ENCODE data around the gene HMGN2.

DNA sequence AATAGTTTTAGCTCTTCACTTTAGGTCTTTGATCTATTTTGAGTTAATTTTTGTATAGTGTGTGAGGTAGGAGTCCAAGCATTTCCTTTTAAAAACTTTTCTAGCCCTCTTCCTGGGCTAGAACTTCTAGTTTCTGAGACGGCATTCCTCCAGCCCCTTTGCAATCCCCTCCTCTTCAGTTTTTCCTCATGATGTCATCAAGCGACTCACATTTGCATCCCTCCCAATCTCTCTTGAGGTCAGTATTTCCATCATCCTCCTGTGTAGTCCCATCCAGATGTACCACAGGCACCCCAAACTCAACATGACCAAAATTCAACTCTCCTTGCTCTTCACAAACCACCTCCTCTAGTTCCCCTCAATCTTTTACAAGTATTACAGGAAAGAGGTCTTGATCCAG lies 10.7 kb downstream of the HMGN2 start:
- TF ChIP-seq, protein P1, sequence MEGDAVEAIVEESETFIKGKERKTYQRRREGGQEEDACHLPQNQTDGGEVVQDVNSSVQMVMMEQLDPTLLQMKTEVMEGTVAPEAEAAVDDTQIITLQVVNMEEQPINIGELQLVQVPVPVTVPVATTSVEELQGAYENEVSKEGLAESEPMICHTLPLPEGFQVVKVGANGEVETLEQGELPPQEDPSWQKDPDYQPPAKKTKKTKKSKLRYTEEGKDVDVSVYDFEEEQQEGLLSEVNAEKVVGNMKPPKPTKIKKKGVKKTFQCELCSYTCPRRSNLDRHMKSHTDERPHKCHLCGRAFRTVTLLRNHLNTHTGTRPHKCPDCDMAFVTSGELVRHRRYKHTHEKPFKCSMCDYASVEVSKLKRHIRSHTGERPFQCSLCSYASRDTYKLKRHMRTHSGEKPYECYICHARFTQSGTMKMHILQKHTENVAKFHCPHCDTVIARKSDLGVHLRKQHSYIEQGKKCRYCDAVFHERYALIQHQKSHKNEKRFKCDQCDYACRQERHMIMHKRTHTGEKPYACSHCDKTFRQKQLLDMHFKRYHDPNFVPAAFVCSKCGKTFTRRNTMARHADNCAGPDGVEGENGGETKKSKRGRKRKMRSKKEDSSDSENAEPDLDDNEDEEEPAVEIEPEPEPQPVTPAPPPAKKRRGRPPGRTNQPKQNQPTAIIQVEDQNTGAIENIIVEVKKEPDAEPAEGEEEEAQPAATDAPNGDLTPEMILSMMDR (conservative IDR thresholded peaks at IDR 0.05; ENCODE audit: low read depth, low read length): no peak
- TF ChIP-seq EZH2 (IDR thresholded peaks at IDR 0.05; ENCODE audit: low read length, unreplicated experiment): no peak

Measured in PC-3 (cell line).